NCI-H2227 (cell line): ENCODE data around the gene DDX21.
A peak's percentile ranks its signal among the peaks of the same experiment; 100 is the strongest.
"Not testable (repeated sequence)": the region's sequence is repeated elsewhere in the genome, so short reads cannot be mapped to it uniquely, and the experiment has no call there.

Experiments
- DNase-seq: peaks from one replicate; lab custom pipeline; 2025; ENCODE audit not compliant: unreplicated experiment; lab: John Stamatoyannopoulos, UW

The DDX21 gene

DNA sequence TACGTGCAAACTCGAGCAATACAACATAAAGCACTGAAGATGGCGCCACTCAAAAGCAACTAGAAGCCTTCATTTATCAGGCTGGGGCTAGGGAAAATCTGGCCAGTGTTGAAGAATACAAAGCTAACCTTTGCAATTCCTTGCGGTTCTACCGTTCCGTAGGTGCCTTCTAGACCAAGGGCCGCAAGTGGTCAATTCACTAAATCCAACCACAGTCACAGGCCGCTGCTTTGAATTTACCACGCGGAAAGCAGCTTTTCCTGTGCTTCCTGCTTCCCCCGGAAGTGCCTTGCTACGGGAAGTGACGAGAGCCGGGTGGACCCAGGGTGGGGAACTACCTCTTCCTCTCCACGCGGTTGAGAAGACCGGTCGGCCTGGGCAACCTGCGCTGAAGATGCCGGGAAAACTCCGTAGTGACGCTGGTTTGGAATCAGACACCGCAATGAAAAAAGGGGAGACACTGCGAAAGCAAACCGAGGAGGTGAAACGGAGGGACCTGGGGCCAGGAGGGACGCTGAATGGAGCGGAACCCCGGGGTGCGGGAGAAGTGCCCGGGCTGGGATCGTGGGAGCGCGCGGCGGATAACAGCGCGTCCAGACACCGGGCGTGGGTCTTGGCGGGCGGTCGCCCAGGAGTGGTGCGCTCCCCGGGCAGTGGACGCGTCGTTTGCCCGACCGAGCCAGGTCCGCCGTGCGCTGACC is at the start of gene DDX21:
TSS of gene DDX21 (plus strand) at position 339 of the 701 bp plus-strand sequence. CDS start at position 395, 56 bp downstream.
- peak; percentile 91 for DNase-seq

DNA sequence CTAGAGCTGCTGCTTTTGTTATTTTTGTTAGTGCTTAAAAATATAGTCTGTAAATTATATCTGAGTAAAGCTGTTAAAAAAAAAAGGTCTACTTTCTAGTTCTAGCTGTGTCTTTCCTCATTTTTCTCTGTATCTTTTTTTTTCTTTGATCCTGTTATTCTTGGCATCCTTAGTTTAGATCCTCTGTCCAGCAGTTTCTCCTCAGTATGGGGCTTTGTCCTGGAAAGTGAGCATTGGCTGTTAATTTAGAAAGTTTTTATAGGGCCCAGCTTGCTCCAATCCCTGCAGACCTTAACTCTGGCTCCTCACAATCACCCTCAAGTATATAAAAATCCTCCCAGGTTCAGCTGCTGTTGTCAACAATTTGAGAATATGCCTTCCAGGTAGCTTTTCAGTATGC is 31.4 kb upstream of the DDX21 start:
- no peak for DNase-seq

DNA sequence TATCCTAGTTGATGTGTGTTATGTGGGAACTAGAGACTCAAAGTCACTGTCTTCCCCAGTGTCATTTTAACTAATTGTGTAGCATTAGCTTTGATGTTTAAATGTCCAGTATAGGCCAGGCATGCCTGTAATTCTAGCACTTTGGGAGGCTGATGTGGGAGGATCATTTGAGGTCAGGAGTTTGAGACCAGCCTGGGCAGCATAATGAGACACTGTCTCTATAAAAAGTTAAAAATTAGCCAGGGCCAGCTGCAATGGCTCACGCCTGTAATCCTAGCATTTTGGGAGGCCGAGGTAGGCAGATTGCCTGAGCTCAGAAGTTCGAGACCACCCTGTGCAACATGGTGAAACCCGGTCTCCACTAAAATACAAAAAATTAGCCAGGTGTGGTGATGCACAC is 30.5 kb upstream of the DDX21 start:
- no peak for DNase-seq

DNA sequence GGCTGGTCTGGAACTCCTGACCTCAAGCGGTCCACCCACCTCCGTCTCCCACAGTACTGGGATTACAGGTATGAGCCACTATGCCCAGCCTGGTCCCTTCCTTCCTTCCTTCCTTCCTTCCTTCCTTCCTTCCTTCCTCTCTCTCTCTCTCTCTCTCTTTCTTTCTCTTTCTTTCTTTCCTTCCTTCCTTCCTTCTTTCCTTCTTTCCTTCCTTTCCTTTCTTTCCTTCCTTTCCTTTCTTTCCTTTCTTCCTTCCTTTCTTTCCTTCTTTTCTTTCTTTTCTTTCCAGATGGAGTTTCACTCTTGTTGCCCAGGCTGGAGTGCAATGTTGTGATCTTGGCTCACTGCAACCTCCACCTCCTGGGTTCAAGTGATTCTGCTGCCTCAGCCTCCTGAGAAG is 26.8 kb upstream of the DDX21 start:
- not testable (repeated sequence) for DNase-seq

DNA sequence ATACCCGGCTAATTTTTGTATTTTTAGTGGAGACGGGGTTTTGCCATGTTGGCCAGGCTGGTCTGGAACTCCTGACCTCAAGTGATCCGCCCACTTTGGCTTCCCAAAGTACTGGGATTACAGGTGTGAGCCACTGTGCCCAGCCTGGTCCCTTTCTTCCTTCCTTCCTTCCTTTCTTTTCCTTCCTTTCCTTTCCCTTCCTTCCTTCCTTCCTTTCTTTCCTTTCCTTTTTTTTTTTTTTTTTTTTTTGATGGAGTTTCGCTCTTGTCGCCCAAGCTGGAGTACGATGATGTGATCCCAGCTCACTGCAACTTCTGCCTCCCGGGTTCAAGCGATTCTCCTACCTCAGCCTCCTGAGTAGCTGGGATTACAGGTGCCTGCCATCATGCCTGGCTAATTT is 26.1 kb upstream of the DDX21 start:
- DNase-seq: not testable (repeated sequence)

DNA sequence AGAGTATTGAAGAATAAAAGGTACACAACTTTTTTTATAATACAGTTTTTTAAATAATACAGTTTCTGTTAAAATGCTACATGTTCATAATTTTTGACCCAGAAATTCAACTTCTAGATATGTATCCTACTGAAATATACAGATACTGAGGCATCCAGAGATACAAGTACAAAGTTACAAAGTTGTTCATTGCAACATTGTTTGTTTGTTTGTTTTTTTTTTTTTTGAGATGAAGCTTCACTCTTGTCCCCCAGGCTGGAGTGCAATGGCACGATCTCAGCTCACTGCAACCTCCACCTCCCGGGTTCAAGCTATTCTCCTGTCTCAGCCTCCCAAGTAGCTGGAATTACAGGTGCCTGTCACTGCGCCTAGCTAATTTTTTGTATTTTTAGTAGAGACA is 23.1 kb upstream of the DDX21 start:
- not testable (repeated sequence) for DNase-seq

DNA sequence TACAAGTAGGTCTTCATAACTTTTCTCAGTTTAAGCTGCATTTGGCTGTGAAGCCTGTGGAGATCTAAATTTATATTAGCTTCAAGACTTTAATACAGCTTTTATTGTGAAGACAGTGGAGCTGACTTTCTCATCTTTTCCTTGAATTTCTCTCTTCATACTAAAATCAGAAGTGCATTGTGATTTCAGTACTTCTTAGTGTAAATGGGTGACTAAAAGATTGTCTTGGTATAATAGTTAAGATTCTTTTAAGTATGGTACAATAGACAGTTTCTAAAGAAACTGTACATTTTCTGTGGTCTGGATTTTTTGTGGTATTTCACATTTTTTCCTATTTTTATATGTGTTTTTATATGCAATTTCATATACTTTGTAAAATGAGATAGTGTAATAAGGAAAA is 21.0 kb upstream of the DDX21 start:
- no peak for DNase-seq

DNA sequence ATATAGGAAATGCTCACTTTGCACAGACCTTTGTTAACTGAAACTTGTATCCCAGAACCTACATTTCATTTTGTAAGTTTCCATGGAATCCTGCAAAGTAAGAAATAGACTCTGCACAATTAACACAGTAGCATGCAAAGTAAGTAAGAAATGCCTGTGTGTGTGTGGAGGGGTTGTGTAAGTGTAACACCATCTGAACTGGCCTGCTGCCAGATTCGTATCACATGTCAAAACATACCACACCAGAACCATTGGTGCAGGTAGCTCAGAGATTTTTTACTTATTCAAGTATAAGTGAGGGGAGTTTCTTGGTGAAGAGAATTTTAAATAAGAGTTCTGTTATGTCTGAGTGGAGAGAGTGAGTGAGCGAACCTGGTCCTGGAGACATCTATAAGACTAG is 17.9 kb upstream of the DDX21 start:
- DNase-seq: no peak

DNA sequence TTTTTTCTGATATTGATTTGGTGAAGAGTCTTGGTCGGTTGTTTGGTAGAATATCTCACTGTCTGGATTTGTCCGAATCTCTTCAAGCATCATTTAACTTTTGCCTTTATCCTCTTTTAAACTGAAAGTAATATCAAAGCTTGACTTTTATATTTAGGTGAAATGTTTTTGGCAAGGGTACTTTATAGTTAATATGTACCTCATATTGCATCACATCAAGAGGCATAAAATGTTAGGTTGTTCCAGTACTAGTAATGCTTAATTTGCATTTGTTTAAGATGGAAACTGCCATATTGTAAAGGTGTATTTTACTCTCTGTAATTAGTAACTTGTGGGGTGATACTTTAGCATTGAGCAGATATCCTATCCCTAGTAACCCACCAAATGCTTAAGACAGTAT is 17.1 kb upstream of the DDX21 start:
- no peak for DNase-seq

DNA sequence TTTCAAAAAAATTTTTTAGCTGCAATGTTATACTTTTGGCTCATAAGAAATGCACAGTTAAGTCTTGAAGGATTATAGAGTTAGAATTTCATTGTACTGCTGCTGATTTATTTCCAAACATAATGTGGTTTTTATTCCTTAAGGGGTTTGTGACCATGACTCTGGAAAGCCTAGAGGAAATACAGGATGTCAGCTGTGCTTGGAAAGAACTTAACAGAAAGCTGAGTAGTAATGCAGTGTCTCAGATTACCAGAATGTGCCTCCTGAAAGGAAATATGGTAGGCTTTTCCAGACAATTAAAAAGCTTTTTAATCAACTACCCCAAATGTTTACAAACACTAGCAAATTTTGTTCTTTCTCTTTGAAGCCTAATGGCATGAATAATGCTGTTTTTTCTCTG is 15.1 kb upstream of the DDX21 start:
- DNase-seq: not testable (repeated sequence)

DNA sequence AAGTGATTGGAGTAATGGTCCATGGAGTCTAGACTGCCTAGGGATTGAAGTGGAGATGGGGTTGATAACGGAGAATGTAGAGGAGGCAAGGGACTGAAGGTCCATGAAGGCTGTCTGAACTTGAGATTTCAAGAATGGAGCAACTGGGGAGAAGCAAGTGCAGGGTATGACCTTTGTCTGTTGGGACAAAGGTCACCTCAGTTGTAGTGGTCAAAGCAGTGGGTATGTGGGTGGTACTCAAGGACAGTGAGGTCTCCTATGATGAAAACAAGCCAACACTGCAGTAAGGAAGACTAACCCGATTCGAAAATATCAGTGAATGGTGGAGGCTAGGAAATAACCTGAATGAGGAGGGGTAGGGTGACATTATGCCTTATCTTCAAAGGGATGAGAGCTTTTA is 5.4 kb upstream of the DDX21 start:
- no peak for DNase-seq

DNA sequence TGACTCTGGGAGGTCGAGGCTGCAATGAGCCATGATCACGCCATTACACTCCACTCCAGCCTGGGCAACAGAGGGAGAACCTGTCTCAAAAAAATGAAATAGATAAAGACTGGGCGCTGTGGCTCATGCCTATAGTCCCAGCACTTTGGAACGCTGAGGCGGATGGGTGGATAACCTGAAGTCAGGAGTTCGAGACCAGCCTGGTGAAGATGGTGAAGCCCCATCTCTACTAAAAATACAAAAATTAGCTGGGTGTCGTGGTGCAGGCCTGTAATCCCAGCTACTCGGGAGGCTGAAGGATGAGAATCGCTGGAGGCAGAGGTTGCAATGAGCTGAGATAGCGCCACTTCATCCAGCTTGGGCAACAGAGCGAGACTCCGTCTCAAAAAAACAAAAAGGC is 1.1 kb upstream of the DDX21 start:
- no peak for DNase-seq

DNA sequence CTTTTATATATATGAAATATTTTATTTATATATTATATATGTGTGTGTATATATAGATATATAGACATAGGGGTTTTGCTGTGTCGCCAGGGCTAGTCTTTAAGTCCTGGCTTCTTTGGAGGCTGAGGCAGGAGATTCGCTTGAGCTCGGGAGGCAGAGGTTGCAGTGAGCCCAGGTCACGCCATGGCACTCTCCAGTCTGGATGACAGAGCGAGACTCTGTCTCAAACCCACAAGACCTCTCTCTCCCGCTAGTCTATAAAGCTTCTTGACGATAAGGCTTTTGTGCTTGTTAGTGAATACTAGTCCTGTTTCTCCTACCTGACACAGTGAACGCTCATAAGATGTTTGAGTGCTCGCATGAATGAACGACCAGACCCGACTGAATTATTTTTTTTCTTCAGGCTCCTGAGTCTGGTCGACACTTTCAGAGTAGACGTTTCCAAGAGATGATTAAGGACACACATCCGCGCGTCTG is 577 bp upstream of the DDX21 start:
- DNase-seq: peak; percentile 47

DNA sequence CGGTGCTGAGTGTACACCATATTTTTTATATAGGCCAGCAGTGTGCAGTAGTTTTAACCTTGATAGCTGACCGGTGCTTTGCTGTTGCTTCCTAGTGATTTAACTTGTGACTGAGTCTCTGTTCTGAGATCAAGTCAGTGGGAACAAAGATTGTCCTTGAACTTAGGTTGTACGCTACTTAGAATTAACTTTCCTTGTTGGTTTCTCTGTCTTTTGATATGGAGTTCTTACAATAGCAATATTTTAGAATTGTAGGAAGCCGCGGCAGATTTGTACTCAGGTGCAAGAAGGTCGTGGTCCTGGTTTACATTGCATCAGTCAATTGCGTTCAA is 1.3 kb downstream of the DDX21 start:
- DNase-seq: no peak

DNA sequence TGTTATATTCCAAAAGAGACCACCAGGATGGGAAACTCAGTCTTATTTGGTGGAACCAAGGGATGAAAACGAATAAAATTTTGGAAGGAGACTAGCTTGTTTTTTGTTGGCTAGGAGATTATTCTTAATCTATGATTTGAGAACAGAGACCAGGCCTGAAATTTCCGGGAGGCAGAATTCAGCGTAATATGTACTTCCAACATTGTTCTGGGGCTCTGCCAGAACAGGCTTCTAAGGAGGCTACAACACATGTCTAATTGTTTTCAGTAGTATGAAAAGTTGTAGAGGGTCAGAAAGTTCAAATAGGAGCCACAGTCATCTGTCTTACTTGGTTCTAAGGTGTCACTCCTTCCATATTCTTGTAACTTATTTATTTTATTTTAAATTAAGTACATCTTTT is 1.7 kb downstream of the DDX21 start:
- DNase-seq: no peak

DNA sequence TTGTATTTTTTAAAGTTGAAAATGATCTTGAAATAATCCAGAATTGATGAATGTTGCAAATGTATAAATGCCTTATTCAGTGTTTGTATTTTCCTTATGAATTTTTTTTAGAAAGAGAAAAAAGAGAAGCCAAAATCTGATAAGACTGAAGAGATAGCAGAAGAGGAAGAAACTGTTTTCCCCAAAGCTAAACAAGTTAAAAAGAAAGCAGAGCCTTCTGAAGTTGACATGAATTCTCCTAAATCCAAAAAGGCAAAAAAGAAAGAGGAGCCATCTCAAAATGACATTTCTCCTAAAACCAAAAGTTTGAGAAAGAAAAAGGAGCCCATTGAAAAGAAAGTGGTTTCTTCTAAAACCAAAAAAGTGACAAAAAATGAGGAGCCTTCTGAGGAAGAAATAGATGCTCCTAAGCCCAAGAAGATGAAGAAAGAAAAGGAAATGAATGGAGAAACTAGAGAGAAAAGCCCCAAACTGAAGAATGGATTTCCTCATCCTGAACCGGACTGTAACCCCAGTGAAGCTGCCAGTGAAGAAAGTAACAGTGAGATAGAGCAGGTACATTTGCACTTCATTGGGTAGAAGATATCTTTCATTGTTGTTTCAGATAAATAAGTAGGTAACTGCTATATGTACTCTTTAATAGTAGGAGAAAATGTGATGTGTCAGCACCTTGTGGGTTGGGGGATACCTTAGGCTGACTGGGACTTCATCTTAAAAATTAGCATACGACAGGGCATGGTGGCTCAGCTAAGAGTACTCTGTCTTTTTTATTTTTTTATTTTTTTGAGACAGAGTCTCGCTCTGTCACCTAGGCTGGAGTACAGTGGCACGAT is 3.9 kb downstream of the DDX21 start:
- DNase-seq: no peak

DNA sequence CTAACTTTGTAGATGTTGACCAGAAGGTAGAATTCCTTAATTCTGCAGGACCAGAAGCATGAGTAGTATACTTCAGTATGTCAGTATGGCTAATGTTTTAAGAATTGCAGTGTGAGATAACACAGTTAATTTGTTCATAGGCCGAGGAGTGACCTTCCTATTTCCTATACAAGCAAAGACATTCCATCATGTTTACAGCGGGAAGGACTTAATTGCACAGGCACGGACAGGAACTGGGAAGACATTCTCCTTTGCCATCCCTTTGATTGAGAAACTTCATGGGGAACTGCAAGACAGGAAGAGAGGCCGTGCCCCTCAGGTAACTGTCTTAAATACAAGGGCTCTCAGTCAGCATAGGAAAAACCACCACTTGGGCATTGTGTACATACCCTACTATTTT is 7.2 kb downstream of the DDX21 start:
- no peak for DNase-seq

DNA sequence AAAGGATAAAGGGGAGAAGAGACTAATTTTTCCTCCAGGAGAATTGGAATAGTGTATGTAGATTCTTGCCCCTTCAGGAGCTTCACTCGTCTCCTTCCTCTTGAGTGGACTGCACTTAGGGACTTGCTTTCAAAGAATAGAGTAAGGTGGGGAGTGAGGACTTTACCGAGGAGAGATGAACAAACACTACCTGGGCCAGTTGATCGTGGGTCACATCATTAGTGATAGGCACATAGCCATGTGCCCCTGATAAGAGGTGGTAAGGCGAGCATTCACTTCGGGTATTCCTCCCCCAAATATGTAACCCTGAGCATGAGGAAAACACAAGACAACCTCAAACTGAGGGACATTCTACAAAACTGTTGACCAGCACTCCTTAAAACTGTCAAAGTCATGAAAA is 18.0 kb downstream of the DDX21 start:
- no peak for DNase-seq

DNA sequence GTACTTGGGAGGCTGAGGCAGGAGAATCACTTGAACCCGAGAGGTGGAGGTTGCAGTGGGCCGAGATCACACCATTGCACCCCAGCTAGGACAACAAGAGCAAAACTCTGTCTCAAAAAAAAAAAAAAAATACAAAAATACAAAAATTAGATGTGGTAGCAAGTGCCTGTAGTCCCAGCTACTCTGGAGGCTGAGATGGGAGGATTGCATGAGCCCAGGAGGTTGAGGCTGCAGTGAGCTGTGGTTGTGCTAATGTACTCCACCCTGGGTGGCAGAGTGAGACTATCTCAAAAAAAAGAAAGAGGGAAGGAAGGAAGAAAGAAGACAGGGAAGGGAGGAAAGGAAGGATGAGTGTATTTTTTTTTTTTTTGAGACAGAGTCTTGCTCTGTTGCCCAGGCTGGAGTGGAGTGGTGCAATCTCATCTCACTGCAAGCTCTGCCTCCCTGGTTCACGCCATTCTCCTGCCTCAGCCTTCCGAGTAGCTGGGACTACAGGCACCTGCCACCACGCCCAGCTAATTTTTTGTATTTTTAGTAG is 20.0 kb downstream of the DDX21 start:
- DNase-seq: not testable (repeated sequence)

DNA sequence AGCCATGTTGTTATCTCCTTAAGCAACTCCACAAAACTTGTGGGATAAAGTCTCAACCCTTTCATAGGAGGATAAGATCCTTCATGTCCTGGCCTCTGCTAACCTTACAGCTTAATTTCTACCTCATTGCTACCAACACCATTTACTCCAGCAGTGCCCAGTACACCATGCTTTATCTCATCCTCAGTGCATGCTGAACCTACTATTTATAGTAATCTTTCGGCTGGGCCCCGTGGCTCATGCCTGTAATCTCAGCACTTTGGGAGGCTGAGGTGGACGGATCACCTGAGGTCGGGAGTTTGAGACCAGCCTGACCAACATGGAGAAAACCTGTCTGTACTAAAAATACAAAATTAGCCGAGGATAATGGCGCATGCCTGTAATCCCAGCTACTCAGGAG is 23.8 kb downstream of the DDX21 start:
- DNase-seq: not testable (repeated sequence)

DNA sequence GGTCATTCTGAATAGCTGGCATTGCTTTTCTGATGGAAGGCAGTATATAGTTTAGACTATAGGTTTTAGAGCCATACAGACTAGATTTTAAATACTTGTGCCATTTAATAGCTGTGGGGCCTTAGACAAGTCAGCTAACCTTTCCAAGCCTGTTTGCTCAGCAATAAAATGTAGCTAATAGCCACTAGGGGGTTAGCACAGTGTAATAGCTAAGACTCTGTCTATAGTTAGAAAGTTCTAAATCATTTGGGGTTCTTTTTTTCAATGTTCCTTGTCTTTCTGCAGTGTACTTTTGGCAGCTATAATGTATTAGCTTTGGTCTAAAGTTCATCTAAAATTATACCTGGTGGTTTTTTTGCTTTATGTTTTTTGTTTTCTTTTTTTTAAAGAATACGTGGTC is 25.1 kb downstream of the DDX21 start:
- no peak for DNase-seq

DNA sequence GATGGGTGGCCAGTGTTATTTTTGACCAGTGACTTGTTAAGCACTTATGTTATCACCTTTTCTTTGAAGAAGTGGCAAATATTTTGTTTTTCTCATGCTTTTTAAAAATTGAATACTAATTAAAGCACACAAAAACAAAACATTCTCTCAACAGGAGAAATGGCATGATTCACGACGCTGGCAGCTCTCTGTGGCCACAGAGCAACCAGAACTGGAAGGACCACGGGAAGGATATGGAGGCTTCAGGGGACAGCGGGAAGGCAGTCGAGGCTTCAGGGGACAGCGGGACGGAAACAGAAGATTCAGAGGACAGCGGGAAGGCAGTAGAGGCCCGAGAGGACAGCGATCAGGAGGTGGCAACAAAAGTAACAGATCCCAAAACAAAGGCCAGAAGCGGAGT is 26.4 kb downstream of the DDX21 start:
- DNase-seq: no peak
